Activated T-cell treated with anti-CD3 and anti-CD28 coated beads, Interleukin-2, amount 50 U/mL, for 1 hour (primary cell): ENCODE data around the gene FAM120A.

Experiments
- DNase-seq: peaks from one replicate; pipeline ENCODE4 v3.0.0-alpha.2; 2020

The FAM120A gene

DNA sequence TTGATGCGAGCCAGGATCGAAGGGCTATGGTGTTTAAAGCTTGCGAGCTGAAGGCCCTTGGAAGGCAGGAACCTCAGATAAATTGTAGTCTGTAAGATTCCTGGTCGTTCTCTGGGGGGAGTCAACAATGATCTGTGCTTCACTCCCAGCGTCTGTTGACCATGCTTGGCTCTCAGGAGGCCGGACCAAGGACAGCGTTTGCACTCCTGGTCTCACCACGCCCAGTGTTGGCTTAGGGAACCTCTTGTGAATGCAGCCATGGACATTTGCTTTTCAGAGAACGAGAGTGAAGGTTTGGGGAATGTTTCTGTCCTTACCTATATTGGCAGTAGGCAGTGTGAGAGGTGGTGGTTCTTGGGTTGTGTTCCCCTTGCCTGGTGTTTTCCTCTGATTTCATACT, 62.1 kb downstream of the FAM120A start:
- DNase-seq, result no peak

GRCh38 chr9:93517331-93517730, 65.8 kb downstream of the FAM120A start:
- no peak for DNase-seq

GRCh38 chr9:93520523-93520922, 69.0 kb downstream of the FAM120A start:
- no peak for DNase-seq

GRCh38 chr9:93522736-93523135, 71.3 kb downstream of the FAM120A start:
- DNase-seq, result no peak

DNA sequence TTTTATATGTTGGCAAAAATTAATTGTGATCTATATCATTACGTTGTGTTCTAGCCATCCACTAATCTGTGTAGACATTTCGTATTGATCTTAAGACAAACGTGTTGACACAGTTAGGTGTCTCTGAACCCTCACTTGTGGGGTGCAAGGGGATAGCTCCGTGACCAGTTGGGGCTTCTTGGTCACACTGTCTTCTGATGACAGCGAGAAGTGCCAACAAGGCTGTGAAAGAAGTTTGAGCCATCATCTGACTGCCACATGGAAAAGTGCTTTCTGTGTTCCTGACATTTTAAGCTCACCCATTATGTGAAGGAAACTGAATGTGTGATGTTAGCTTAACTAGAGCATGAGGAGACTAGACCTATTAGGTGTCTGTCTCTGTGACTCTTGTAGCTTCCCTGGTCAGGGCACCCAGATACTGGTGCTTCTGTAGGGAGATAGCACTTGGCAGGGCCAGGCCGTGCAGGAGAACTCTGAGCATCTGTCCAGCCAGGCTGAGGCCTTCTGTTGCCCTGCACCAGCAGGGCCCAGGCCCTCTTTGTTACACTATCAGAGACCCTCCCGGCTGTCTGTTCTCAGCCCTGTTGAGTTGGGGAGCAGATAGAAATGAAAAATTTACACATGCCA, 72.1 kb downstream of the FAM120A start:
- no peak for DNase-seq

GRCh38 chr9:93525476-93525875, 74.0 kb downstream of the FAM120A start:
- no peak for DNase-seq

DNA sequence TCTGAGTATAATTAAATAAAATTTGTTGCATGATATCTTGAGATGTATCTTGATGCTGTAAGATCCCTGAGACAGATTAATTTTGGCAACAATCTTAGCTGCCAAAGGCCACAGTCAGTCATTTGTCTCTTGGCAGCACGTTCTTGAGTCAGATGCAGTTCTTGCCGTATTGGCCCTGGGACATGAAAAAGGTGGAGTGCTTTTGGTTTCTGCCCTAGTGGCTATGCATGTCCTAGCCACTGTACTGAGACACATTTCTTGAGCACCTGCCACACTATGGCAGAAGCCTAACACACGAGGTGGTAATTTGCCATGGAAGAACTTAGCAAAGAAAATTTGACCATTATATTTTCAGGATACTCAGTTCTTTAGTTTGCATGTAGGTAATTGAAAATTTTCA, 79.9 kb downstream of the FAM120A start:
- DNase-seq, result no peak

DNA sequence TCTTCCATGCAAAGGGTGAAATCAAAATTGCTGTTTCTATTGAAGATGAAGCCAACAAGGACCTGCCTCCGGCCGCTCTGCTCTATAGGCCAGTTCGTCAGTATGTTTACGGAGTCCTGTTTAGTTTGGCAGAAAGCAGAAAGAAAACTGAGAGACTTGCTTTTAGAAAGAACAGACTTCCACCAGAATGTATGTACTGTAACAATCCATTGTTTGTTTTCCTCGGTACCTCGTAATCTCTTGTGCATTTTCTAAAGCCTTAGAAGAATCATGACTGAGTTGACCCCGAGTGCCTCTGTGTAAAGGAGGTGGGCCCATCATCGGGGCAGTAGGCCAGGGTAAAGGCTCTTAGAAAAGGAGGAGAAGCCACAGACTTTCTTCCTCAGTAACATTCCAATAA, 80.7 kb downstream of the FAM120A start:
- DNase-seq, result no peak

- no peak for DNase-seq
These were observed 82.4 kb downstream of the FAM120A start for GRCh38 chr9:93533863-93534262.

GRCh38 chr9:93536167-93536566, 84.7 kb downstream of the FAM120A start:
- no peak for DNase-seq

DNA sequence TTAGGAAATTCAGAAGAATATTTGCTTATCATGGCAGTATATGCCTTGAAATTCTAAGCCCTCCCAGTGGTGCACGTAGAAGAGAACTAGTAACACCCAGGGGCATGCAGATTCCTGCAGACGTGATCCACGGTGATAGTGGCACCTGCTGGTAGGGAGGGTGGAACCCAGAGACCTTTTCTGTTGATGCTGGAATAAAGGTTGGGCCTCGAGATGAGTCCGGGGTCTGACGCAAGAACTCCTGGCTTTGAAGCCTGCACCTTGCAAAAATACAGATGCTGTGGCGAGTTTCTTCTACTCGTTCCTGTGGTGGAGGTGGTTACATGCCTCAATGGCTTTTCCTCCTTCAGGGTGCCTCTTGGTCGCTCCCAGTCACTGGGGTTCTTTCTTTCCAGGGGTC, 85.4 kb downstream of the FAM120A start:
- no peak for DNase-seq

DNA sequence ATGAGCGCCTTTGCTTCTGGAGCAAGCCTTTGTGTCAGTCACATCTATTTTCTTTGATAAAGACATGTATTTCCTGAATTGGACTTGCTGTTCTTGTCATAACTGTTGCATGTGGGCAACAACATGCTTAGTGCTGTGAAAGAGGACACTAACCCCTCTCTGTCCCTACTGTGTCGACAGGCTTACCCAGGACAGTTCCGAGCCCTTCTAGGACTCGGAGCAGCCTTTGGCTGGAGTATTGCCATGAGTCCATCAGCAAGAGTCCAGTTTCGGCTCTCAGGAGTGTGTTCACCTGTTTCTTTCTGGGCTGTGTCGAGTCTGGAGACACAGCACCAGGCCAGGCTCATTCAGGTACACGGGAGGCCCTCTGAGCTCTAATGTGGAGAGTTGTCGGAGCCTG, 88.8 kb downstream of the FAM120A start:
- no peak for DNase-seq

DNA sequence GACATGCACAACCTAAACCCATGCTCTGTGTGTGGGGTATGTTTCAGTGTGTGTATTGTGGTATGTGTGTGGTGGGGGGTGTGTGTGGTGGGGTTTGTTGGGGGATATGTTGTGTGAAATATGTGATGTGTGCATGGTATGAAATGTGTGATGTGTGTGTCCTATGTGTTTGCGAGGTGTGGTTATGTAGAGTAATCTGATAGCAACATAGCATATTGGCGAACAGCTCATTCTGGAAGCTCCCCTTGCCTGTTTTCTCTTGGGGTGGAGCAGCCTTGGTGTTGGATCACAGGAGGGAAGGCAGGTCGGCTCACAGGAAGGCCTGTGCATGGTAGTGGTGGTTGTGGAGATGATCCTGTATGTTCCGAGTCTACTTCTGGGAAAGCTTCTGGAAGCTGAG, 89.5 kb downstream of the FAM120A start:
- DNase-seq, result no peak

DNA sequence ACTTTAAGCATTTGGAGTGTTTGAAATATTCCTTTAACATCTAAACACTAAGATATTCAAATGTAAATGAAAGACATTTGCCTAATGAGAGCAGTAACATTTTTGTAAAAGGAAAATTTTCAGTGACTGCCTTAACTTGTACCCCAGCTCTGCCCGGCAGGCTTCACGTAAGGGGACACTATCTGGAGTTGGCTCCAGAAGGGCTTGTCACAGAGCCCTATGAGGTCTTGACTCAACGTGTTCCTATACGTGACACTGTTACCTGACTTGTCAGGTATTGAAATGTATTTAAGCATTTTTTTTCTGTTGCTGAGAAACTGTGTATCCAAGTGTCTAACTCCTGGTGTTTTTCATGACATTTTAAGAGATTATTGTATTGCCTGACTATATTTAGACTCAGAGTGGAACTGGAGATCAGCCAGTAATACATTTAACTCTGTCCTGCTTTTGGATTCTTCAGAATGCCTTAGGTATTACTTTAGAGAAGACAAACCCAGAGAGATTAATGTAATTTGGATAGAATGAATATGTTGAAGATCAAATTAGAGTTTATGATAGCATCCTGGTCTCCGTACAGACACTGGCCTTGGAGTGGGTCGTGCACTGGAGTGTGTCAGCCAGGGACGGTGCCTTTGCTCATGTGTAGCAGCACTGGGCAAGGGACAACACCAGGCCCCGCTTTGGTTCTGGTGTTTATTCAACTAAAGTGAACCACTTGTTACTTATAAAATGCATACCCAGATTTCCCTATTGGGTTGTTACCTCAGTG, 90.3 kb downstream of the FAM120A start:
- no peak for DNase-seq

DNA sequence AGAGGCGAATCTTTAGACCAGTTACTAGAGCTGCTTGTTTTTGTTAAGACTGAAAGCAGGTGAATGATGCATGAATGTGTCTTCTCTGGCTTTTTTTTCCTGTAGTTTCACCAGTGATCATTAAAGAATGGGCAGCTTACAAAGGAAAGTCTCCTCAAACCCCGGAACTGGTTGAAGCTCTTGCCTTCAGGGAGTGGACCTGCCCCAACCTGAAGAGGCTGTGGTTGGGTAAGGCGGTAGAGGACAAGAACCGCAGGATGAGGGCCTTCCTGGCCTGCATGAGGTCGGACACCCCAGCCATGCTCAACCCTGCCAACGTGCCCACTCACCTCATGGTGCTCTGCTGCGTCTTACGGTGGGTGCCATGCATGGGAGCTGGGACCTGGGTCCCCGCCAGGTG, 91.6 kb downstream of the FAM120A start:
- DNase-seq, result no peak

DNA sequence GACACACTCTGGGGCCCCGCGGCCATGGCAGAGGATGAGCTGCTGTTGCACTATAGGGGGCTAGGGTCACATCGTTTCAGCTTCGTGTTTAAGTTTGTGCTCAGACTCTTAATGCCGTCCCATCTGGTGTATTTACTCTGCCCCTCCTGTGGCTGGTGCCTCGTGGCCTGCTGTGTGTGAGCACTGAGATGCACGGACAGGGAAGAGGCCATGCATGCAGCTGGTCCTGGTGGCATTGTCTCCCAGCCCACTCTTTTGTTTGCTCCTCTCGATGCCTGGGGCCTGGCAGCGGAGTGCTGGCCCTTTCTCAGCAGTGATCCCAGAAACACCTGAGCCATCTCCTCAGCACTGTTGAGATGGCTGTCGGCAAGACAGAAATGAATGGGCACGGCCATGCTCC, 94.9 kb downstream of the FAM120A start:
- no peak for DNase-seq

GRCh38 chr9:93549611-93550010, 98.1 kb downstream of the FAM120A start:
- no peak for DNase-seq

GRCh38 chr9:93552923-93553322, 101.4 kb downstream of the FAM120A start:
- DNase-seq, result no peak

DNA sequence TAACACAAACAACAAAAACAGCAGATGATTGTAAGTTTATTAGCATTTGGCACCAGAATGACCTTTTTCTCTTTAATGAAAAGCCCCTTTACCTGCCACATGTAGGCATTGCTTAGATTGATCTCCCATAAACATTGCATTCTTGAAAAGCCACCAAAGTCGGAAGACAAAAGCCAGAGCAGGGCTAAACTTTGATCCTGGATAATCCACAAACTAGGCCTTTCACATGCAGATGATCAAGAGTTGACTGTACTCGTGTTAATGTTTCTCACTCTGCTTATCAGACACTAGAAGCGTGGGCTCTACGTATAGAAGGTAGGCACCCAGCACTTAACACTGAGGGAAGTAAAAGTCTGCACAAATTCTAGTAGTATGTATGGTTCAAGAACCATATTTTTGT, 103.9 kb downstream of the FAM120A start:
- no peak for DNase-seq

DNA sequence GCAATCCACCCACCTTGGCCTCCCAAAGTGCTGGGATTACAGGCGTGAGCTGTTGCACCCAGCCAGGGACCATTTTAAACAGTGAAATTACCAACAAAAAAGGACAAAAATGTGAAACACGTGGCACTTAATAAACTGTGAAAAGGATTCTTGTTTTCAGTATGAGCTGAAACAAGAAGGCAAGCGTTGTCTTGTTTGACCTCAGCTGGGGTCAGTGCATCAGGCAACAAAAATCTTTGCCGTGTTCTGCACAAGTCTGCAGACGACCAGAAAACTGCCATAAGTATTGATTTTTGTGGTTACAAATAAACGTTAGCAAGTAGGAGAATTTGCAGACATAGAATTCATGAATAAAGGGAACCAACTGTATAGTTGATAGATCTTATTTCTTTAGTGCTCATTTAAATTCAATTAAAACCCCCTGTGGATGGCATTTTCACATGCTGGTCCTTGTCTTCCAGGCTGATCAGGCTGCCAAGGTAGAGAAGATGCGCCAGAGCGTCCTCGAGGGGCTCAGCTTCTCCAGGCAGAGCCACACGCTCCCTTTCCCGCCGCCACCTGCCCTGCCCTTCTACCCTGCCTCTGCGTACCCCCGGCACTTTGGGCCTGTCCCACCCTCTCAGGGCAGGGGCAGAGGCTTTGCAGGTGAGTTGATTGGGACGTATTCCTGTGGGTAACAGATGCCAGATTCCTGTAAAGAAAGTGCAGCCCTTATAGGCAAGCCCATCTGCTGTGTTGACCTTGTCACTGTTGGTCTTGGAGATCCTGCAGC, 106.1 kb downstream of the FAM120A start:
- no peak for DNase-seq

GRCh38 chr9:93558503-93558902, 107.0 kb downstream of the FAM120A start:
- DNase-seq, result no peak

GRCh38 chr9:93560991-93561390, 109.5 kb downstream of the FAM120A start:
- DNase-seq, result no peak

DNA sequence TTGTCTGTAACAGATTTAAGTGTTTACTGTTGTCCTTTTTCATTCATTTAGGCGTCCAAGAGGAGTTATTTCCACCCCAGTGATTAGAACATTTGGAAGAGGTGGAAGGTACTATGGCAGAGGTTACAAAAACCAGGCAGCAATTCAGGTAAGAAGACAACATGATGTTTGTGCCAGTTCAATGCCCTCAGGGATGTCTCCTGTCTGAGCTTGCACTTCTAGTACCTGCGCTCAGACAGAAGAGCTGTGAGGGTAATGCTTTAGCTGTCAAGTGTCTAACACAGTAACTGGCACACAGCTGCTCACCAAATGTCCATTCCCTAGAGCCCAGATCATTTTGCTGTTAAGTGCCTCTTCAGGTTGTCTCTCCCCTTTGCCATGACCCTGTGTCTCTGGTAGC, 110.7 kb downstream of the FAM120A start:
- no peak for DNase-seq

GRCh38 chr9:93565089-93565488, 113.6 kb downstream of the FAM120A start:
- DNase-seq, result no peak
